Activated CD8-positive, alpha-beta memory T cell treated with anti-CD3 and anti-CD28 coated beads, Interleukin-2, amount 50 U/mL, for 24 hours (primary cell): Measurements from ENCODE around the gene DDR2.
A peak's percentile ranks its signal among the peaks of the same experiment; 100 is the strongest.
"Not testable (repeated sequence)": the region's sequence is repeated elsewhere in the genome, so short reads cannot be mapped to it uniquely, and the experiment has no call there.

Experiments
- DNase-seq: peaks from one replicate; pipeline ENCODE4 v3.0.0-alpha.2; 2020; ENCODE audit errors: extremely low read depth

The DDR2 gene

DNA sequence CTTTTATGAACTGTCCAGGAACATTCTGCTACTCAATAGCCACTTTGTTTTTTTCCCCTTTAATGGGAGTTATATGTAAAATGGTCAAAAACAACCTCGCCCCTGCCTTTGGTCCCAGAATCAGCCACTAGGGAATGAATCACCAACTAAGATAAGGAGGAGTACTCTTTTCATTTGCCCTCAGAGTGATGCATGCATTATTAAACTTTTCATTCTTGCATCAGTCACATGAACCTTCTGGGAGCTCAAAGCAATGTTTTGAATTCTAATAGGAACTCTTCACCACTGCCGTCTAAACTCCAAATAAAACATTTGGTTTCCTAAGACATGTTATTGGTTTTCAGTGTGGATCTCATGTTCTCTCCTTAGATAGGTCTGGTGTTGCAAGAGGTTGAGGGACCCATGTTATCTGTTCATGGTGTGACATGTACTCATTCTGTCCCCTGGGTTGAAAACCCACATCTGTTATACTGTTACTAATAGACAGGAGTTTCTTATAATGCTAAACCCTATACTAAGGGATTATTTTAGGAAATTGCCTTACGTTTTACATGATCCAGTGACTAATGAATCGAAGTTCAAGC lies 140.4 kb downstream of the DDR2 start:
- no peak for DNase-seq

DNA sequence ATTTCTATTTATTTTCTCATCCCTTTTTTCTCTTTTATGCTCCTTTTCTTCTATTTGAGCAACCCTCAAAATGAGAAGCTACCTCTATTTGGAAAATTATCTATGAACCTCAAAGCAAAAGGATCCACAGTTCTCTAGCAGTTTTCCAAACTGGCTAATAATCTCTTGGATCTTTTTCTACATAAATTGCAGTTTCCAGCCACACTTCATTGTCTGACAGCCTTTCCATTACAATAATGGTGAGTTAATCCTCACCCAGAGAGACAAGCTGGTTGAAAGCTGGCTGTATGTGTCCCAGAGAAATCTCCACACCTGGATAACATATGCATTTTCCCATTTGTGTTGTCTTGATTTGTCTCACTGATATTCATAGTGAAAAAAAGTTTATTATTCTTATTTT lies 141.7 kb downstream of the DDR2 start:
- DNase-seq, result no peak

- DNase-seq, result no peak
These were observed 146.8 kb downstream of the DDR2 start for GRCh38 chr1:162779043-162779442.

GRCh38 chr1:162782671-162783070 lies 150.4 kb downstream of the DDR2 start:
- no peak for DNase-seq

- not testable (repeated sequence) for DNase-seq
These were observed 152.7 kb downstream of the DDR2 start for GRCh38 chr1:162784926-162785325.

DNA sequence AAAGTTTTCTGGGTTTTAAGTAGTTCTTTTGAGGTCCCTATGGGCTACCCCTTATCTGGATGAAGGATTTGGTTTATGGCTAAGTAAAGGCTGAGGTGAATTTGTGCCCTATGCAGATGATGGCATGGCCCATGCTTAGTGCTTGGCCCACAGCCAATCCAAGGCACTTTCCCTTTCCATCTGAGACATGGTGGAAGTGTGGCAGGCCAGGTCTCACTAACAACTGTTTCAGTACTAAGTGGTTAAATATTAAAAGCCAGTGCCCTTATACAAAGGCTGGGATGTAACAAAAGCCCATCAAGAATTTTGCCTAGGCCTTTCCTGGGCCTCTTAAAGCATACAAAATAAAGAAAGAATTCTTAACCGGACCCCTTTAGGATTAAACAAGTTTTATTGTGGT lies 156.5 kb downstream of the DDR2 start:
- DNase-seq, result not testable (repeated sequence)

DNA sequence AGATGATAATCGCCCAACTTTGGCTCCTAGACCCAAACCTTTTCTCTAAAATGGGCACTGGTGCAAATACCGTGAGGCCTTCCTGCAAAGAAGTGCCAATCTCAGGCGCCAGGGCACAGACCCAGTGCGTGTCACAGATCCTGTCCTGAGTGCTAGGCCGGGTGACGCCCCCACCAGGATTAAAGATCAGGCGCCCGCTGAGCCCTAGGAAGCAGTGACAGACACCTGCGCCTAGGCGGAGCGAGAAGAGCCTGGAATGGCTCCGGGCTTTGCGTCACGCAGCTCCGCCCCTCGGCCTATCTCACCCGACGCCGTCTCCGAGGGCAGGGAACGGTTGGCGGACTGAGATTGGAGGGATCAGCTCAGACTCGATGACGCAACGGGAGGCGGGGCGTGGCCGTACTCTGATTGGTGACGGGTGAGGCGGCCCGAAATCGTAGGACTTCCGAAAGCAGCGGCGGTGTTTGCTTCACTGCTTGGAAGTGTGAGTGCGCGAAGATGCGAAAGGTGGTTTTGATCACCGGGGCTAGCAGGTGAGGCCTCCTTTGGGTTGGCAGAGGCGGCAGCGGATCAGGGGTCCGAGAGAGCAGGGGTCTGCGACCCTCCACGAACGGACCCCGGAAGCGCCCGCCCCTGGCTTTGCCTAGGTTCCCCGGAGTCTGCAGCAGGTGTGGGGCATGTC lies 158.2 kb downstream of the DDR2 start, which contains the start of gene HSD17B7:
HSD17B7 (plus strand) TSS at position 400 of the 682 bp plus-strand sequence; CDS start at position 499, 99 bp downstream.
- DNase-seq, result peak; percentile 26

DNA sequence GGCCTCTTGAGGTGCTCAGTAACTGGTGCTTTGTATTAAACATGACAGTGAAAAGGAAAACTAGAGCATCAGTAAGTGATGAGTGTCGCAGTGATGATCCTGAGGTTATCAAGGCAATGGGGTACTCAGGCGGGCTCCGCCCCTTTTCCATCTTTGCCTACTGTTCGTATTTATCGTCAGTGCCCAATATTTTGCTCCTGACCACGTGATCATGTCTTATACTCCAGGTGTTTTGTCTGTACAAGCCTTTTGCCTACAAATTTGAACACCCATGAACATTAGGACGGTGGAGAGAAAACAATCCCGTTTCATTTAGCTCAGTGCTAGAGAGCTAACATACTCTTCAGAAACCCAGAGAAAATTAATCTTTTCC lies 158.7 kb downstream of the DDR2 start:
- DNase-seq, result not testable (repeated sequence)

GRCh38 chr1:162794284-162794683 lies 162.0 kb downstream of the DDR2 start:
- DNase-seq, result not testable (repeated sequence)

GRCh38 chr1:162796617-162797279 lies 164.5 kb downstream of the DDR2 start:
- DNase-seq, result not testable (repeated sequence)

DNA sequence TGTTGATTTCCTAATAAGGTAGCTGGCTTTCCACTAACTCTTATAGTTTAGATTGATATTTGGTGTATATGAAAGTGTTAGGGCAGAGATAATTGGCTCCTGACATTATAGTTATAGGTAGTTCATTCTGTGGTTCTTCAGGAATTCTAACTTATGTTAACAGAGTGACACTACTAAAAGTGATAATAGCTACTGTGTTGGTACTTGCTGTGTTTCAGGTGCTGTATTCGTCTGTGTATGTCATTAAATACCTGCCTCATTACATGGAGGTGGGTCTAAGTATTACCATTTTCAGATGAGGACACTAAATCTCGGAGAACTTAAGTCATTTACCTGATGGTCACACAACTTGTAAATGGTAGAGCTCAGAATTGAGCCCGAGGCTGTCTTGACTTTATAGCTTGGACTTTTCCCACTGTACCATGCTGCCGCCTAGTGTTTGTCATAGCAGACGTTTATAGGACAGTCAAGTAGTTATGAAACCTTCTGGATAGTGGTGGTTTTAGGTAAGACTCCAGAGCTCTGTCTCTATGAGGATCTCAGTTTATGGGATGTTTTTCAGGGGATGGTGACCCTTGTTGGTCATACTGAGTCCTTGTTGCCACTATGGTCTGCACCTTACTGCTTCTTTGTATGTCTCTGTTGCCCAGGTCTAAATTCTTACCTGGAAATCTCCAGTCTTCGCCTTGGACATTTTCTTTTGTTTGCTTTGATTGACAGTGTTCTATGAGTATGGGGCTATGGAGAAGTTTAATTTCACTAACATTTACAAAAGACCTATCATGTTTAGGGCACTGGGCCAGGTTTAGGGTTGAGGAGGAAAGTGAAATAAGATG lies 167.9 kb downstream of the DDR2 start:
- not testable (repeated sequence) for DNase-seq

DNA sequence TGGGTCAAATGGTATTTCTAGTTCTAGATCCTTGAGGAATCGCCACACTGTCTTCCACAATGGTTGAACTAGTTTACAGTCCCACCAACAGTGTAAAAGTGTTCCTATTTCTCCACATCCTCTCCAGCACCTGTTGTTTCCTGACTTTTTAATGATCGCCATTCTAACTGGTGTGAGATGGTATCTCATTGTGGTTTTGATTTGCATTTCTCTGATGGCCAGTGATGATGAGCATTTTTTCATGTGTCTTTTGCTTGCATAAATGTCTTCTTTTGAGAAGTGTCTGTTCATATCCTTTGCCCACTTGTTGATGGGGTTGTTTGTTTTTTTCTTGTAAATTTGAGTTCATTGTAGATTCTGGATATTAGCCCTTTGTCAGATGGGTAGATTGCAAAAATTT lies 175.2 kb downstream of the DDR2 start:
- not testable (repeated sequence) for DNase-seq

- not testable (repeated sequence) for DNase-seq
These were observed 180.1 kb downstream of the DDR2 start for GRCh38 chr1:162812357-162812756.

DNA sequence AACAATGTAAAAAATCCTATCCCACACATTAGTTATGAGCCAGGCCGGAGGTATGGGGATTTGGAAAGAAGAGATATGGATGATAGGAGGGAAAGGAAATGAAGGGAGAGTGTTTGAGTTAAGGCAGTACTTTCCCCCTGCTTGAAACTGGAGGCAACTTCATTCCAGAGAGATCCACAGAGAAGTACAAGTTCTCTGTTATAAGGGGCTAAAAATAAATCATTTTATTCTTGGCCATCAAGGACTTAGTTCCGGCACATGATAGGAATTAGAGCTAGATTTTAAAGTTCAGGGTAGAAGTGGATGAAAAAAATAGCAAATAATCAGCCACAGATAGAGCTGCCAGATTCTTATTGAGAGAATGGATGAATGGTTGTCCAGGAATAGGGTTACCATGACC lies 185.9 kb downstream of the DDR2 start:
- DNase-seq, result not testable (repeated sequence)

- not testable (repeated sequence) for DNase-seq
These were observed 186.4 kb downstream of the DDR2 start for GRCh38 chr1:162818666-162819065.

DNA sequence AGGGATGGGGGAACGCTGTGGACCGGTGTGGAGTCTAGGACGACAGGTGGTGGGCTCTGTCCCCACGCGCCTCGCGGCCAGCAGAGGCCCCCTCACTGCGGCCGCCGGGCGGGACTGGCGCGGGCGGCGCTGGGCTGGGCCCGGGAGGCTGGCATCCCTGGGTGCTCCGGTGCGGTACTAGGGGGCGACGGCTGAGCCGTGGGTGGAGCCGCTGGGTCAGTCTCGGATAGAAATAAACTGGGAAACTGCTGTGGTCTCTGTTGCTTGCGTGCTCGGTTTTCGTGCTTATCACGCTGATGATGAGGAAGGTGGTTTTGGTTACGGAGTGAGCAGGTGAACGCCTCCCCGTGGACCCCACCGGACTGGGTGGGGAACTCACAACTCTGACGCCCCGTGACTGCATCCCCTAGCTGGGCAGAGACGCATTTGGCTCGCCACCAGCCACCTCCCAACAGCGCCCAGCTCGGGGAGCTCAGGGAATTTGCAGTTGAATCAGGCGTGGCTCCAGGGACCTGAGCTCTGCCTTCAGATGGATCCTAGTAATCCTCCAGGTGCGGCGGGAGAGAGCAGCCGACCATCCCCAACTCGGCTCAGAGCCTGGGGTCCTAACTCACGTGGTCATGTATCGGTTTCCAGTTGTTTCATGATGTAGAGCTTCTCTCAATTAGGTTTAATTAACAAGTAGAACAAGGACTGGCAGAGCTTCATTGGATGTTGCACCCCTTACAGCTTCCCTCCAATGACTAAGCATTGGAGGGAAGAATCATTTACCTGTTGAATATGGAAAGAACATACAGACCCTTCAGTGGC lies 190.3 kb downstream of the DDR2 start:
- DNase-seq, result no peak

DNA sequence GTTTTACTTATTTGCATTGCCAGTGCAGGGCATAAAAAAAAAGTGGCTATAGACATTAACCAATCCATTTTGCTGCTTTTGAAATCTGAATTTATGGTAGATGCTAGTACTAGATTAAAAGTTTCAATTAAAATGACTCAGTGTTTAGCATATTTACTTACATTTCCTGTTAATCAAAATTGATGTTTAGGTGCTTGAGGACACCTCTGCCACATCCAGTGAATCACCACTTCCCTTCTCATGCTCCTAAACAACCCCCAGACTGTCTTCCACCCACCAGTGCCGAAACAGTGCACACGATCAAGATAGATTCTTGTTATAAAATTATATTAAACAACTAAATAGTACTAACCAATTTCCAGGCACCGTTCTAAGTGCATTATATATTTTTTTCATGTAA lies 191.0 kb downstream of the DDR2 start:
- no peak for DNase-seq

GRCh38 chr1:162823771-162824525 lies 191.7 kb downstream of the DDR2 start:
- no peak for DNase-seq

DNA sequence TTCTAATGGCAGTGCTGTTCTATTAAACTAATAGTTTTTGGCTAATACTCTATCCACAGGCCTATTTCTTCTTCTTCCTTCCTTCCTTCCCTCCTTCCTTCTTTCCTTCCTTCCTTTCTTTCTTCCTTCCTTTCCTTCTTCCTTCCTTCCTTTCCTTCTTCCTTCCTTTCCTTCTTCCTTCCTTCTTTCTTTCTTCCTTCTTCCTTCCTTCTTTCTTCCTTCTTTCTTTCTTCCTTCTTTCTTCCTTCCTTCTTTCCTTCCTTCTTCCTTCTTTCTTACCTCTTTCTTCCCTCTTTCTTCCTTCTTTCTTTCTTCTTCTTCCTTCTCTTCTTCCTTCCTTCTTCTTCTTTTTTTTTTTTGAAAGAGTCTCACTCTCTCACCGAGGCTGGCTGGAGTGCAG lies 197.0 kb downstream of the DDR2 start:
- no peak for DNase-seq

DNA sequence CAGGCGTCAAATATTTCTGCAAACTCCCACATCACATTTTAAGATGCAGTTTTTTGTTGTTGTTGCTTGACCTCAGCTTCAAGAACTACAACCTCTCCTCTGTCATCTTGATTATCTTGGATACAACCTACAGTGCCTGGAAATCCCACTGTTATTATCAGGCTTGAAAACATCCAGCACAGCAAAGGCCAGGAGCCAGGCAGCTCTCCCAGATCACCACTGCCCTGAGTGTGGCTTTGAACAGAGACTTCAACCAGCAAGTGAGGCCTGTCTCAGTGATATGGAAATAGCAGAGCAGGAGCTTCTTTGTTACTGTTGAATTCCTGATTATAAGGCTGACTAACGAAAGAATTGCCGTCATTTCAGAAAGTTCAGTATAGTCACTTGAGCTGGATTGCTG lies 200.2 kb downstream of the DDR2 start:
- DNase-seq, result no peak
